Heart left ventricle (tissue), 16 donors: ENCODE results near the gene CCDC183. TPM values are rescaled to one million over a fixed set of nuclear protein-coding genes. Genes with fewer than 3 reads are reported as not detected.
A peak's percentile ranks its signal among the peaks of the same experiment; 100 is the strongest.
"Not testable (repeated sequence)": the region's sequence is repeated elsewhere in the genome, so short reads cannot be mapped to it uniquely, and the experiment has no call there.

Experiments
- ATAC-seq, 4 donors: fragments of 200-7000 bp; cut with Tn5 transposase; one replicate each; pipeline ENCODE4 v1.9.1; 2020 to 2022; ENCODE audit warnings: moderate library complexity in 4 of 4, mild to moderate bottlenecking in 3 of 4, moderate number of reproducible peaks in 1 of 4
- DNase-seq, 5 donors: peaks; one replicate each; pipeline ENCODE4 v3.0.0-alpha.2; 2020
- H3K27ac ChIP-seq, 12 donors: fragments of 200-600 bp; sonication (generic) in 4 of 12; one replicate each; pipeline versions ENCODE4 v1.5.0 to v1.8.0; 2016 to 2022; ENCODE audit warnings: mild to moderate bottlenecking in 2 of 12
- H3K27me3 ChIP-seq, 9 donors: fragments of 200-600 bp; sonication (generic) in 2 of 9; one replicate each; pipeline versions ENCODE4 v1.5.1 to v1.8.0; 2016 to 2022; ENCODE audit warnings: mild to moderate bottlenecking in 3 of 9
- H3K36me3 ChIP-seq, 9 donors: fragments of 200-600 bp; sonication (generic) in 2 of 9; one replicate each; pipeline versions ENCODE4 v1.5.0 to v1.8.0; 2018 to 2022; ENCODE audit warnings: mild to moderate bottlenecking in 2 of 9
- H3K4me1 ChIP-seq, 12 donors: fragments of 200-600 bp; sonication (generic) in 4 of 12; one replicate each; pipeline versions ENCODE4 v1.5.0 to v1.8.0; 2016 to 2022; ENCODE audit warnings: mild to moderate bottlenecking in 3 of 12
- H3K4me3 ChIP-seq, 12 donors: fragments of 200-600 bp; sonication (generic) in 4 of 12; one replicate each; pipeline versions ENCODE4 v1.5.0 to v1.8.0; 2017 to 2022; ENCODE audit warnings: mild to moderate bottlenecking in 9 of 12, moderate library complexity in 4 of 12
- H3K9me3 ChIP-seq, 12 donors: fragments of 200-600 bp; sonication (generic) in 4 of 12; one replicate each; pipeline versions ENCODE4 v1.5.0 to v1.8.0; 2016 to 2022; ENCODE audit warnings: mild to moderate bottlenecking in 1 of 12
- CTCF ChIP-seq, 12 donors: fragments of 200-600 bp; sonication (generic) in 4 of 12; IDR thresholded peaks; one replicate each; pipeline versions ENCODE4 v1.5.0 to v1.8.0; 2018 to 2022; ENCODE audit warnings: antibody characterized with exemption in 12 of 12, mild to moderate bottlenecking in 5 of 12
- POLR2A ChIP-seq, 2 donors: fragments of 450-650 bp; IDR thresholded peaks; one replicate each; pipeline ENCODE4 v1.6.1; 2017; ENCODE audit warnings: antibody characterized with exemption in 2 of 2, mild to moderate bottlenecking in 2 of 2, moderate library complexity in 2 of 2
- WGBS, 4 donors: extraction: QIAGEN DNeasy Blood & Tissue Kit in 2 of 4; methylation state at CpG; one replicate each; pipeline versions ENCODE4 v1.1.5 to v1.1.7; 2013 to 2018; 5-methylcytosine and 5-hydroxymethylcytosine counted together
- intact Hi-C, 10 donors: fragments of 100-400 bp; cut with DNase I; formaldehyde crosslinking; loops; one replicate each; pipeline versions ENCODE4 v1.11.1 to v1.14.2; 2022
- polyA plus RNA-seq, 2 donors: library from polyadenylated mRNA; stranded (reverse); fragments of 200-250 nt; gene quantifications; one replicate each; pipeline ENCODE4 v1.2.3, GENCODE V29; 2013
- total RNA-seq, 9 donors: library from RNA; depleted of rRNA in 2 of 9; stranded (reverse); fragments of >200 nt in 2 of 9; fragmentation: NEBNext Ultra II Directional in 3 of 9; extraction: Animal tissue kit (Norgen Biotek cat#: 25700) in 3 of 9; gene quantifications; one replicate each; pipeline versions ENCODE4 v1.1.0 to v1.2.4, GENCODE V29; 2016 to 2023
- donor health status: ischemic (EF 13 %, LVEDD 7.1; RV severe dilation, severe dysfunction).
- donor health status: healthy with polysubstance abuse.
- donor health status: DM: no; HTN: yes; CAD: no.
- donor health status: DM: no; HTN: no; CAD: no.
- donor health status: ischemic (EF 25% LVEDD 6.9; RV normal size, moderate dysfunction).
- donor health status: ischemic (EF 25% LVEDD 5.7; RV mildly dilated, moderate dysfunction).
- donor health status: healthy.
- donor health status: DM: yes; HTN: yes; CAD: no.
- donor health status: ischemic (EF 35%, LVEDD 5.7; RV mildly dilated, moderate dysfunction).
- donor health status: nonischemic (EF 11% LVEDD 7.7; RV severe dilation, severe dysfunction).
- donor health status: DM: yes; HTN: yes; CAD: no.
- donor health status: PGD.
- donor health status: ischemic (EF 29% LVEDD 5.4; RV normal size, mild dysfunction).
- donor health status: nonischemic (EF 23%, LVEDD 6.1; RV moderate dilation, normal function).

CCDC183 gene
- total and polyA plus RNA-seq, 11 donors, result 0.32 to 4.7 (median 1.4) TPM

- Histone ChIP-seq H3K4me3 (no peak overlapping the region), H3K9me3 (no peaks in the 10 kb centered on the region), H3K27ac (no peak overlapping the region), H3K36me3 (peaks cover 0 to 76% (median 43%) of the 10 kb centered on the region in 9 donors), H3K4me1 (peaks cover 0 to 2% (median 0%) of the 10 kb centered on the region in 12 donors), H3K27me3 (no peaks in the 10 kb centered on the region)
- intact Hi-C loops, result loop anchor here in 1 of 10 donors (5.0 kb wide), 1 partner anchor 33 kb away; no protein-coding TSS in a partner anchor
- DNase-seq (peak in 1 of 5 donors; percentile 18), ATAC-seq (no peak)
- no peak for TF ChIP-seq POLR2A (IDR thresholded peaks at IDR 0.05)
- TF ChIP-seq CTCF (IDR thresholded peaks at IDR 0.05), result no peak
- WGBS, 4 donors, result 91 to 94% (median 92%) methylated on average over 33 to 36 of the region's 36 CpGs
These were observed 39.2 kb downstream of the CCDC183 start for GRCh38 chr9:136835162-136835931.

- Histone ChIP-seq H3K4me3 (no peak overlapping the region), H3K4me1 (peaks cover 0 to 9% (median 0%) of the 10 kb centered on the region in 12 donors), H3K36me3 (peaks cover 0 to 75% (median 34%) of the 10 kb centered on the region in 9 donors), H3K9me3 (no peaks in the 10 kb centered on the region), H3K27ac (no peak overlapping the region), H3K27me3 (no peaks in the 10 kb centered on the region)
- ATAC-seq (no peak), DNase-seq (peak in 1 of 5 donors; percentile 26)
- TF ChIP-seq POLR2A (IDR thresholded peaks at IDR 0.05) (no peak), CTCF (IDR thresholded peaks at IDR 0.05) (no peak)
- WGBS, 4 donors, result 89 to 92% (median 91%) methylated on average over 13 to 21 of the region's 21 CpGs
- intact Hi-C loops, result loop anchor here in 1 of 10 donors (5.0 kb wide), 1 partner anchor 34 kb away; no protein-coding TSS in a partner anchor
These were observed 40.1 kb downstream of the CCDC183 start for GRCh38 chr9:136835932-136836904.

- WGBS, 4 donors, result 85 to 93% (median 91%) methylated on average over 8 to 27 of the region's 27 CpGs
- Histone ChIP-seq H3K27ac (no peak overlapping the region), H3K4me1 (peaks cover 0 to 19% (median 9%) of the 10 kb centered on the region in 12 donors), H3K27me3 (no peaks in the 10 kb centered on the region), H3K36me3 (peaks cover 0 to 66% (median 29%) of the 10 kb centered on the region in 9 donors), H3K9me3 (no peaks in the 10 kb centered on the region), H3K4me3 (no peak overlapping the region)
- intact Hi-C loops, result loop anchor here in 1 of 10 donors (5.0 kb wide), 1 partner anchor 35 kb away; no protein-coding TSS in a partner anchor
- DNase-seq (no peak), ATAC-seq (no peak)
- TF ChIP-seq POLR2A (IDR thresholded peaks at IDR 0.05), result no peak
- no peak for TF ChIP-seq CTCF (IDR thresholded peaks at IDR 0.05)
These were observed 41.2 kb downstream of the CCDC183 start for GRCh38 chr9:136837146-136837855.

- Histone ChIP-seq H3K4me1 (peaks cover 0 to 25% (median 13%) of the 10 kb centered on the region in 12 donors), H3K36me3 (peaks cover 0 to 61% (median 23%) of the 10 kb centered on the region in 9 donors)
- not testable (repeated sequence) for H3K4me3 ChIP-seq, ATAC-seq, DNase-seq, H3K27ac ChIP-seq, H3K27me3 ChIP-seq, H3K9me3 ChIP-seq
- intact Hi-C loops, result loop anchor here in 1 of 10 donors (5.0 kb wide), 1 partner anchor 36 kb away; no protein-coding TSS in a partner anchor
- 91 to 93% (median 92%) methylated on average over 12 to 15 of the region's 15 CpGs for WGBS, 4 donors
These were observed 41.7 kb downstream of the CCDC183 start for GRCh38 chr9:136837856-136838277.
